Glutamatergic neuron (in vitro differentiated cells): Measurements from ENCODE around the gene CSNK1G1. TPM values are rescaled to one million over a fixed set of nuclear protein-coding genes. Genes with fewer than 3 reads are reported as not detected.

Experiments used
- DNase-seq: peaks from one replicate; pipeline ENCODE4 v3.0.0; 2022
- H3K27ac Mint-ChIP-seq: one replicate; pipeline ENCODE4 v1.8.0; 2020; ENCODE audit warnings: mild to moderate bottlenecking, mixed read lengths, inconsistent platforms; ENCODE audit not compliant: unreplicated experiment
- H3K27me3 Mint-ChIP-seq: one replicate; pipeline ENCODE4 v1.8.0; 2020; ENCODE audit warnings: mild to moderate bottlenecking, moderate library complexity, mixed read lengths, inconsistent platforms; ENCODE audit not compliant: unreplicated experiment
- H3K36me3 Mint-ChIP-seq: one replicate; pipeline ENCODE4 v1.8.0; 2020; ENCODE audit warnings: mild to moderate bottlenecking, mixed read lengths, inconsistent platforms; ENCODE audit not compliant: unreplicated experiment
- H3K4me1 Mint-ChIP-seq: one replicate; pipeline ENCODE4 v1.8.0; 2020; ENCODE audit warnings: mild to moderate bottlenecking, low read depth, mixed read lengths, inconsistent platforms; ENCODE audit not compliant: unreplicated experiment
- H3K4me3 Mint-ChIP-seq: one replicate; pipeline ENCODE4 v1.8.0; 2020; ENCODE audit warnings: mild to moderate bottlenecking, mixed read lengths, inconsistent platforms; ENCODE audit not compliant: unreplicated experiment
- H3K9me3 Mint-ChIP-seq: one replicate; pipeline ENCODE4 v1.8.0; 2020; ENCODE audit warnings: mild to moderate bottlenecking, moderate library complexity, mixed read lengths, inconsistent platforms; ENCODE audit not compliant: unreplicated experiment
- CTCF ChIP-seq: fragments of 200-600 bp; sonication (generic); IDR thresholded peaks from one replicate; pipeline ENCODE4 v1.5.0; 2021; ENCODE audit not compliant: partially characterized antibody, unreplicated experiment
- total RNA-seq: library from RNA; stranded (reverse); fragmentation: NEBNext Ultra II Directional; extraction: Animal tissue kit (Norgen Biotek cat#: 25700); gene quantifications from one replicate; pipeline ENCODE4 v1.2.1, GENCODE V29; 2021; ENCODE audit not compliant: unreplicated experiment

CSNK1G1 gene
- total RNA-seq, 1 donor from 2014 or later, result 34.2 TPM

GRCh38 chr15:64232400-64232799 lies 123.6 kb downstream of the CSNK1G1 start:
- H3K27ac Mint-ChIP-seq, result no peak overlapping the region
- H3K4me3 Mint-ChIP-seq, result no peak overlapping the region

GRCh38 chr15:64229129-64229724 lies 126.7 kb downstream of the CSNK1G1 start:
- no peak overlapping the region for H3K27ac Mint-ChIP-seq
- no peak overlapping the region for H3K4me3 Mint-ChIP-seq
- peaks cover 4% of the 10 kb centered on the region for H3K4me1 Mint-ChIP-seq
- H3K36me3 Mint-ChIP-seq, result peaks cover 4% of the 10 kb centered on the region
- no peak for DNase-seq
- H3K9me3 Mint-ChIP-seq, result no peaks in the 10 kb centered on the region
- H3K27me3 Mint-ChIP-seq, result no peaks in the 10 kb centered on the region
- TF ChIP-seq CTCF, result no peak

More at GRCh38 chr15:64232400-64232799, 123.6 kb downstream of the CSNK1G1 start:
- Mint-ChIP-seq H3K36me3 (no peaks in the 10 kb centered on the region), H3K27me3 (no peaks in the 10 kb centered on the region), H3K4me1 (peaks cover 4% of the 10 kb centered on the region), H3K9me3 (no peaks in the 10 kb centered on the region)
- DNase-seq, result no peak
- no peak for TF ChIP-seq CTCF

- peaks cover 9% of the 10 kb centered on the region for H3K4me1 Mint-ChIP-seq
- H3K36me3 Mint-ChIP-seq, result peaks cover 4% of the 10 kb centered on the region
- TF ChIP-seq CTCF, result no peak
- no peak overlapping the region for H3K27ac Mint-ChIP-seq
- no peak overlapping the region for H3K4me3 Mint-ChIP-seq
- H3K9me3 Mint-ChIP-seq, result no peaks in the 10 kb centered on the region
- DNase-seq, result no peak
- no peaks in the 10 kb centered on the region for H3K27me3 Mint-ChIP-seq
These were observed 130.2 kb downstream of the CSNK1G1 start for GRCh38 chr15:64225804-64226203.

GRCh38 chr15:64224511-64224910 lies 131.5 kb downstream of the CSNK1G1 start:
- no peaks in the 10 kb centered on the region for H3K9me3 Mint-ChIP-seq
- DNase-seq, result no peak
- H3K4me3 Mint-ChIP-seq, result peak overlapping the region; percentile 73
- no peaks in the 10 kb centered on the region for H3K27me3 Mint-ChIP-seq
- peak overlapping the region; percentile 44 for H3K27ac Mint-ChIP-seq
- H3K4me1 Mint-ChIP-seq, result peaks cover 9% of the 10 kb centered on the region
- no peak for TF ChIP-seq CTCF
- H3K36me3 Mint-ChIP-seq, result peaks cover 4% of the 10 kb centered on the region

- Mint-ChIP-seq H3K27ac (no peak overlapping the region), H3K9me3 (no peaks in the 10 kb centered on the region), H3K4me3 (no peak overlapping the region), H3K4me1 (peaks cover 9% of the 10 kb centered on the region), H3K36me3 (peaks cover 4% of the 10 kb centered on the region), H3K27me3 (no peaks in the 10 kb centered on the region)
- no peak for DNase-seq
- no peak for TF ChIP-seq CTCF
These were observed 132.1 kb downstream of the CSNK1G1 start for GRCh38 chr15:64223882-64224281.
